OCI-LY1 (cell line): ENCODE measurements around the gene NOD2.
A peak's percentile ranks its signal among the peaks of the same experiment; 100 is the strongest.

Experiments used
- CTCF ChIP-seq: fragments of 200-600 bp; sonication (generic), shearing (Covaris generic); IDR thresholded peaks from 2 replicates; pipeline ENCODE4 v1.5.1; 2017; ENCODE audit warnings: mild to moderate bottlenecking, antibody characterized with exemption, low read length, moderate library complexity, mixed read lengths
- EZH2 ChIP-seq: fragments of 200-600 bp; sonication (generic), shearing (Covaris generic); IDR thresholded peaks from 2 replicates; pipeline ENCODE4 v1.8.0; 2017; ENCODE audit warnings: borderline replicate concordance, mixed run types, mild to moderate bottlenecking, antibody characterized with exemption, low read length, moderate library complexity, mixed read lengths

DNA sequence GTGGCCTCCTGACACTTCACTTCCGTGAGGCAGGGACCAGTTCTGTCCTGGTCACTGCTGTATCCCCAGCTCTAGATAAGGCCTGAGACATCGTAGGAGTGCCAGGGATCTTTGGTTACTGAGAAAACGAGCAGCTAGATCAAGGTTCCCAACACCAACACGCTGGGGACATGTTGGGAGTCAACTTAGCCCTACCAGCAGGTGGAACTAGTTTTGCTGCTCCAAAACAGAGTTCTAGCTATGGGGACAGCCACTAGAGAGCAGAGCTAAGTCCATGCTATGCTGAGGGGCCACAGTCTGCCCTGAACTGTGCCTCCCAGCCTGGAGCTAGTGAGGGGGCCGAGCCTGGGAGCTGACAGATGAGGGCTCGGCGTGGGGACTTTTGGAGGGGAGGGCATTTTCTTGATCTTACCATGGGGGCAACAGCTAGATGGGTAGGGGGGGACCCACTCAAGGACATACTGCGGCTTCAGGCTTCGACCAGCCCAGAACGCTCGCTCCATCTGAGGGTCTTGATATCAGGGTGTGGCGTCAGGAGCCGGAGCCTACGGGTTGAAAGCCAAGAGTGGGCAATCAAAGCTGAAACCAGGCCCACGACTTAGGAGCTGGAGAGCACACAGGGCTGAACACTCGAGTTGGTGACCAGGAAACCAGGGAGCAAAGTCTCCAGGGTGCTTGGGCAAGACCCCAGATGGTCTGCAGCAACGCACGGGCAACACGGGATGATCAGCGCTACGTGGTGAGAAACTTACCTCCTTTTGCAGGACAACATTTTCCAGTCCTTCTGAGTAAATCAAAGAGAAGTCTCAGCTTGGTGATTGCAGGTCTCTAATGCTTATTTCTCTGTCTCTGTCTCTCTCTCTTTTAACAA is 25.7 kb upstream of the NOD2 start:
- TF ChIP-seq CTCF (peak; percentile 23; the same call in 1 of the 2 replicates), EZH2 (no peak)
